ENCODE data around the gene PLCD3. TPM values are rescaled to one million over a fixed set of nuclear protein-coding genes. Genes with fewer than 3 reads are reported as not detected.
A peak's percentile ranks its signal among the peaks of the same experiment; 100 is the strongest.
"Not testable (repeated sequence)": the region's sequence is repeated elsewhere in the genome, so short reads cannot be mapped to it uniquely, and the experiment has no call there.

Gene PLCD3
- total and polyA plus RNA-seq, 8 donors = 7.6 to 215 (median 42.1) TPM

DNA sequence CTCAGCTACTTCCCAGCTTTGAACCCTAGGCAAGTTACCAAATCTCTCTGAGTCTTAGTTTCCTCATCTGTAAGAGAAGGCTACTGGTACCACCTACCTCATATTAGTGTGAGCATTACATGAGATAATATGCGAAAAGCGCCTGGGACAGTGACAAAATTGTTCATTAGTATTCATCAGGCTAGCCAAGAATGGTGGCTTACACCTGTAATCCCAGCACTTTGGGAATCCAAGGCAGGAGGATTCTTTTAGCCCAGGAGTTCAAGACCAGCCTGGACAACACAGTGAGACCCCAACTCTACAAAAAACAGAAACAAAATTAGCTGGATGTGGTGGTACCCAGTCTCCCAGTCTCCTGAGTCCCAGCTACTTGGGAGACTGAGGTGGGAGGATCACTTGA, 3.3 kb downstream of the PLCD3 start:
- Histone ChIP-seq H3K36me3 (no peaks in the 10 kb centered on the region), H3K4me3 (no peak overlapping the region), H3K27me3 (no peaks in the 10 kb centered on the region), H3K27ac (peak overlapping the region; percentile 83 to 99 (median 96)), H3K4me1 (peaks cover 52 to 78% (median 69%) of the 10 kb centered on the region in 4 donors), H3K9me3 (no peaks in the 10 kb centered on the region)
- TF ChIP-seq POLR2A (IDR thresholded peaks at IDR 0.05) (no peak), POLR2AphosphoS5 (IDR thresholded peaks at IDR 0.05) (no peak), CTCF (IDR thresholded peaks at IDR 0.05) (no peak), EP300 (IDR thresholded peaks at IDR 0.05) (no peak)
- intact Hi-C loops (cut with DNase I; ENCODE audit: low total_unique reads) = no loop called here
- DNase-seq = no peak
- WGBS, 5 donors = 93 to 99% (median 97%) methylated on average over 2 of the region's 2 CpGs

DNA sequence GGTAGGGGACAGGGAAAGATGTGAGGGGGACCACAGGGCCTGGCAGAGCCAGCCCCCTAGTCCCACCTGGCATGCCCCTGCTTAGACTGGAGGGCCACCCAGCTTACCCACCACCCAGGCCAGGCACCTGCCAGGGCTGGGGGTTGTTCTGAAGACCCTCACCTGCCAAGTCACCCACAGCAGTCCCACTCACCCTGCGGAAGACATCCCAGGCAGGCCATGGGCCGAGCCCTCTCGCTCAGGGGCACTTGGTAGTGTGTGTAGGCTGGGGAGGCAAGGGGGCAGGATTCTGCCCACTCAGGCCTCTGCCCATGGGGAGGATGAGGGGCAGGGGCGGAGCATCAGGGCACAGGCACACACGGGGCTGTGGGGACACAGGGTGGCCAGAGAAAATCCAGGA, 4.0 kb downstream of the PLCD3 start:
- TF ChIP-seq EP300 (IDR thresholded peaks at IDR 0.05) (no peak), POLR2A (IDR thresholded peaks at IDR 0.05) (no peak), CTCF (IDR thresholded peaks at IDR 0.05) (no peak), POLR2AphosphoS5 (IDR thresholded peaks at IDR 0.05) (no peak)
- Histone ChIP-seq H3K4me3 (peak overlapping the region in 2 of 4 donors; percentile 10 to 13), H3K27me3 (no peaks in the 10 kb centered on the region), H3K27ac (peak overlapping the region; percentile 83 to 99 (median 96)), H3K36me3 (no peaks in the 10 kb centered on the region), H3K4me1 (peaks cover 59 to 84% (median 76%) of the 10 kb centered on the region in 4 donors), H3K9me3 (no peaks in the 10 kb centered on the region)
- intact Hi-C loops (cut with DNase I; ENCODE audit: low total_unique reads) = no loop called here
- no peak for DNase-seq
- WGBS, 5 donors = 77 to 87% (median 81%) methylated on average over 4 to 5 of the region's 5 CpGs

DNA sequence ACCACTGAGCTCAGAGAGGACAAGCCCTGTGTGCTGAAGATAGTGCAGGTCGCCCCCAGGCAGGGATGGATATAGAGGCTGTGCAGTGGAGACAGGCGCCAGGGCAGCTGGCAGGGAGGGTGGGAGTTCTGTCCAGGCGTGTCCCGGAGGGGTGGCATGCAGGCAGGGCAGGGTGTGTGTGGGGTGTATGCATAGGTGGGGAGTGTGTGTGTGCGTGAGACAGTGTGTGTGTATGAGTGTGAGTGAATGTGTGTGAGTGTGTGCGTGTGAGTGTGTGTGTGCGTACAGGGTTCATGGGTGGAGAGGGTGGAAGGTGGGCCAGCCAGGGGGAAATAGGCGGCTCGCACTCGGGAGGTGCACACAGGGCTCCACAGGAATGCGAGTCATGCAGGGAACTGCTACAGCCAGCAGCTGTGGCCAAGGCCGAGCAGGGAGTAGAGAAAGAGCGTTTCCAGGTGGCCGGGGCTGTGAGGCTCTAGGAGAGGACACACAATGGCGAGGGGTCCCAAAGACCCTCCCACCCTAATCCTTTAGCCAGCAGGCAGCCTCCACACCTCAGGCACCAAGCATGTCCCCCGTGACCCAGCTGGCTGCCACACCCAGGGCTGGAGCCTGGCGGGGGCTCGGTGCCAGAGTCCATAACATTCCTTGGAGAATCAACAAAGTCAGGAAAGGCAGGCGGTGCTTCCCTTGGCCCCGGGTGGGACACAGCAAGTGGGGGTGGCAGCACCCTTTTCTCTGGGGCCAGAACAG, 4.6 kb downstream of the PLCD3 start:
- Histone ChIP-seq H3K4me3 (peak overlapping the region in 2 of 4 donors; percentile 10 to 13), H3K36me3 (no peaks in the 10 kb centered on the region), H3K4me1 (peaks cover 65 to 86% (median 79%) of the 10 kb centered on the region in 4 donors), H3K9me3 (no peaks in the 10 kb centered on the region), H3K27ac (peak overlapping the region; percentile 83 to 99 (median 96)), H3K27me3 (no peaks in the 10 kb centered on the region)
- peak; percentile 88 to 89 for DNase-seq
- 21 to 48% (median 21%) methylated on average over 18 to 20 of the region's 20 CpGs for WGBS, 5 donors
- intact Hi-C loops (cut with DNase I; ENCODE audit: low total_unique reads) = no loop called here
- TF ChIP-seq CTCF (IDR thresholded peaks at IDR 0.05) = no peak
- TF ChIP-seq POLR2AphosphoS5 (IDR thresholded peaks at IDR 0.05) = peak in 1 of 3 donors; percentile 36

GRCh38 chr17:45127207-45127547, 5.1 kb downstream of the PLCD3 start:
- WGBS, 5 donors = 32 to 73% (median 58%) methylated on average over 1 to 8 of the region's 8 CpGs
- Histone ChIP-seq H3K9me3 (no peaks in the 10 kb centered on the region), H3K4me3 (peak overlapping the region in 1 of 4 donors; percentile 13), H3K36me3 (no peaks in the 10 kb centered on the region), H3K4me1 (peaks cover 70 to 91% (median 82%) of the 10 kb centered on the region in 4 donors), H3K27ac (peak overlapping the region; percentile 83 to 99 (median 96)), H3K27me3 (no peaks in the 10 kb centered on the region)
- peak; percentile 61 to 66 for DNase-seq
- no peak for TF ChIP-seq EP300 (IDR thresholded peaks at IDR 0.05)
- intact Hi-C loops (cut with DNase I; ENCODE audit: low total_unique reads) = no loop called here

DNA sequence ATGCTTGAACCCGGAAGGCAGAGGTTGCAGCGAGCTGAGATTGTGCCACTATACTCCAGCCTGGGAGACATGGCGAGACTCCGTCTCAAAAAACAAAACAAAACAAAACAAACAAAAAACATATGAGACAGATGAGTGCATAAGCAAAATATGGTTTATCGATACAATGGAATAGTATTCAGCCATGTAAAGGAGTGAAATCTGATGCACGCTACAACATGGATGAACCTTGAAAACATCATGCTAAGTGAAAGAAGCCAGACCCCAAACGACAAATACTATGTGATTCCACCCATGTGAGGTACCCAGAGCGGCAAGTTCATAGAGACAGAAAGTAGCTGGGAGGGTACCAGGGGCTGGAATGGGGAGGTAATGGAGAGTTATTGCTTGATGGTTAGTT, 6.8 kb downstream of the PLCD3 start:
- Histone ChIP-seq H3K36me3 (peaks cover 0 to 9% (median 5%) of the 10 kb centered on the region in 4 donors), H3K4me3 (no peak overlapping the region), H3K27me3 (no peaks in the 10 kb centered on the region), H3K9me3 (no peaks in the 10 kb centered on the region), H3K4me1 (peaks cover 59 to 91% (median 69%) of the 10 kb centered on the region in 4 donors), H3K27ac (peak overlapping the region in 2 of 5 donors; percentile 21 to 78)
- 94 to 100% (median 97%) methylated on average over 8 of the region's 8 CpGs for WGBS, 5 donors
- intact Hi-C loops (cut with DNase I; ENCODE audit: low total_unique reads) = no loop called here
- DNase-seq = no peak
- TF ChIP-seq POLR2AphosphoS5 (IDR thresholded peaks at IDR 0.05) = no peak
- no peak for TF ChIP-seq EP300 (IDR thresholded peaks at IDR 0.05)
- no peak for TF ChIP-seq CTCF (IDR thresholded peaks at IDR 0.05)
- TF ChIP-seq POLR2A (IDR thresholded peaks at IDR 0.05) = no peak

GRCh38 chr17:45124797-45125122, 7.6 kb downstream of the PLCD3 start:
- H3K4me3 ChIP-seq; H3K27me3 ChIP-seq; DNase-seq; H3K9me3 ChIP-seq; intact Hi-C loops (cut with DNase I; ENCODE audit: low total_unique reads): not testable (repeated sequence)
- H3K36me3 ChIP-seq = peaks cover 2 to 17% (median 12%) of the 10 kb centered on the region in 4 donors
- H3K4me1 ChIP-seq = peaks cover 52 to 84% (median 62%) of the 10 kb centered on the region in 4 donors
- peak overlapping the region; percentile 21 to 78 (median 67) for H3K27ac ChIP-seq
- 64 to 77% (median 75%) methylated on average over 5 of the region's 5 CpGs for WGBS, 5 donors
